ENCODE results near the gene MUC5AC. TPM values are rescaled to one million over a fixed set of nuclear protein-coding genes. Genes with fewer than 3 reads are reported as not detected.

MUC5AC gene
- total and polyA plus RNA-seq, 2 of the 13 experiments (the other 11 are each of a cell fraction or from before 2014, with no cell fraction given) = under 0.01 TPM; not detected in 1

- no peaks in the 10 kb centered on the region for H3K79me2 ChIP-seq (ENCODE audit: insufficient read depth, low read length)
- in situ Hi-C loops (cut with HindIII; ENCODE audit: extremely low pct_ligation_motif_present, low pct_unique_long_range_greater_than_20kb) (no loop called here), intact Hi-C loops (cut with micrococcal nuclease; ENCODE audit: unreplicated experiment) (no loop called here)
- H3K9ac ChIP-seq (ENCODE audit: insufficient read depth, low read depth, low read length) = no peak overlapping the region
- no peak overlapping the region for H3K4me2 ChIP-seq (ENCODE audit: low read depth, low read length)
- ATAC-seq (no peak), DNase-seq (ENCODE audit: low spot score) (no peak), FAIRE-seq (no peak)
- POLR2A ChIA-PET = no interaction called here
- WGBS (ENCODE audit: low lambda C conversion rate) = 46% methylated on average over 16 of the region's 17 CpGs
- no peaks in the 10 kb centered on the region for H3K9me3 ChIP-seq (ENCODE audit: low read length)
- peaks cover 14 to 60% of the 10 kb centered on the region in 2 experiments for H3K27me3 ChIP-seq (ENCODE audit: control insufficient read depth in 1 of 2, insufficient read depth in 2 of 2, low read length in 2 of 2)
- no peak overlapping the region for H3K27ac ChIP-seq (ENCODE audit: extremely low read length, insufficient read depth, low read length)
- H2AFZ ChIP-seq (ENCODE audit: low read length) = no peak overlapping the region
- H3K4me3 ChIP-seq (replicated peaks in 1 of 3; ENCODE audit: insufficient read depth in 1 of 3, low read depth in 2 of 3, low read length in 3 of 3) = no peak overlapping the region
- CTCF ChIA-PET (ENCODE audit: low intra/inter-chr PET ratio, low total read pairs) = no interaction called here
- no TSS peak for BruUV-seq (replicated peaks)
- H3K36me3 ChIP-seq (replicated peaks in 1 of 2; ENCODE audit: control insufficient read depth in 1 of 2, insufficient read depth in 2 of 2, low read length in 2 of 2) = no peaks in the 10 kb centered on the region
- peaks cover 12% of the 10 kb centered on the region; the same call in 1 of the 2 replicates for H4K20me1 ChIP-seq (ENCODE audit: insufficient read depth, low read length)
- peaks cover 24% of the 10 kb centered on the region for H3K4me1 ChIP-seq (ENCODE audit: insufficient read depth, low read length)
- TF ChIP-seq THAP9 (CRISPR knock-in tag; IDR thresholded peaks at IDR 0.05; ENCODE audit: borderline replicate concordance) = no peak
- TF ChIP-seq KAT2B (IDR thresholded peaks at IDR 0.05; ENCODE audit: borderline replicate concordance, low read depth, low read length) = no peak
- TF ChIP-seq ZSCAN5A (CRISPR knock-in tag; IDR thresholded peaks at IDR 0.05; ENCODE audit: borderline replicate concordance) = no peak
- no peak for TF ChIP-seq ZBTB10 (CRISPR knock-in tag; IDR thresholded peaks at IDR 0.05; ENCODE audit: borderline replicate concordance)
- TF ChIP-seq SIX1 (CRISPR knock-in tag; IDR thresholded peaks at IDR 0.05; ENCODE audit: borderline replicate concordance) = no peak
- TF ChIP-seq NFKBIZ (CRISPR knock-in tag; IDR thresholded peaks at IDR 0.05) = no peak
- no peak for TF ChIP-seq ZFP37 (CRISPR knock-in tag; IDR thresholded peaks at IDR 0.05; ENCODE audit: borderline replicate concordance)
- TF ChIP-seq ZNF441 (CRISPR knock-in tag; IDR thresholded peaks at IDR 0.05; ENCODE audit: borderline replicate concordance) = no peak
- TF ChIP-seq ZBTB37 (CRISPR knock-in tag; IDR thresholded peaks at IDR 0.05) = no peak
- TF ChIP-seq NBN (conservative IDR thresholded peaks at IDR 0.05) = no peak
- no peak for TF ChIP-seq ZNF337 (CRISPR knock-in tag; IDR thresholded peaks at IDR 0.05; ENCODE audit: borderline replicate concordance, low read depth)
- no peak for TF ChIP-seq SRSF4 (IDR thresholded peaks at IDR 0.05; ENCODE audit: low read depth, low read length, poor library complexity, severe bottlenecking)
- TF ChIP-seq TOPORS (CRISPR knock-in tag; IDR thresholded peaks at IDR 0.05) = no peak
- no peak for TF ChIP-seq ZKSCAN1 (IDR thresholded peaks at IDR 0.05; ENCODE audit: low read length)
- TF ChIP-seq PLRG1 (conservative IDR thresholded peaks at IDR 0.05) = no peak
- no peak for TF ChIP-seq PHF21A (CRISPR knock-in tag; IDR thresholded peaks at IDR 0.05)
- no peak for TF ChIP-seq ZC3H13 (CRISPR knock-in tag; IDR thresholded peaks at IDR 0.05)
These were observed 59.4 kb downstream of the MUC5AC start for GRCh38 chr11:1217151-1217550.

Data from HepG2 (cell line).